GM06990 (cell line): ENCODE results near the gene TEX101.

Experiments used
- DNase-seq: peaks from one replicate; pipeline ENCODE4 v3.0.0-alpha.2; 2011; ENCODE audit not compliant: insufficient read length; ENCODE audit errors: extremely low read depth
- H3K27me3 ChIP-seq: replicated peaks from 2 replicates; pipeline ENCODE4 v1.6.0; 2011; ENCODE audit warnings: low read length; ENCODE audit not compliant: control insufficient read depth, insufficient read depth
- H3K36me3 ChIP-seq: 2 replicates; pipeline ENCODE4 v1.5.1; 2011; ENCODE audit warnings: low read length; ENCODE audit not compliant: control insufficient read depth, insufficient read depth
- H3K4me3 ChIP-seq: replicated peaks from 2 replicates; pipeline ENCODE4 v1.5.1; 2011; ENCODE audit warnings: low read depth, mild to moderate bottlenecking, control low read depth, low read length
- TF ChIP-seq, protein P1 (sequence below): IDR thresholded peaks from 2 replicates; pipeline ENCODE4 v1.5.1; 2011; ENCODE audit warnings: low read length, control low read depth, mild to moderate bottlenecking, inconsistent platforms; ENCODE audit not compliant: insufficient read depth, poor library complexity, severe bottlenecking

TEX101 gene

DNA sequence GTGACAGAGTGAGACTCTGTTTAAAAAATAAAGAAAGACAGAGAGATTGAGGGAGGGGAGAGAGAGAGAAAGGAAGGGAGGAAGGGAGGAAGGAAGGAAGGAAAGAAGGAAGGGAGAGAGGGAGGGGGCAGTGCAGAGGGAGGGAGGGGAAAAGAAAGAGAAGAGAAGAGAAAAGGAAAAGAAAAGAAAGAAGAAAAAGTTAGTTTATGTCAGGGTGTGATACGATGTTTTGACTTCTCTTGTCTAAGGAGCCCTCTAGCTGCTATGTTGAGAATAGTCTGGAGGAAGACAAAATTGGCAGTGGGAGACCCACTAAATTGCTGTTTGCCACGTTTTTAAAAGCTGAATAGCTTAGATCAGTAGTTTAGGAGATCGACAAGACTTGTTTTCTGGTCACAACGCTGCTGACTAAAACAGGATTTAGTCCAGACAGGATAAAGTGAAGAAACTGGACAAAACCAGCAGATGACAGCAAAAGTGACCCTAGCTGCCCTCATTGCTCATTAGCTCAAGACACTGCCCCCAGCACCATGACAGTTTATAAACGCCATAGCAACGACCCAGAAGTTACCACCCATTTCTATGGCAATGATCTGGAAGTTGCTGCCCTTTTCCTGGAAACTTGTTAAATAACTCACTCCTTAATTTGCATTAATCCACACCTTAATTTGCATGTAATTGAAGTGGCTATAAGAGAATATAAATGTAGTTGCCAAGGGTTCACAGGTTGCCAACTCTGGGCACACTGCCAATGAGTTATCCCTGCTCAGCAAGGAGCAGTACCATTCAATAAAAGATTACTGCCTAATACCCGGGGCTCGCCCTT, 11.1 kb downstream of the TEX101 start:
- no peak for DNase-seq
- H3K27me3 ChIP-seq: no peaks in the 10 kb centered on the region
- no peaks in the 10 kb centered on the region for H3K36me3 ChIP-seq
- H3K4me3 ChIP-seq: no peak overlapping the region
- TF ChIP-seq, protein P1, sequence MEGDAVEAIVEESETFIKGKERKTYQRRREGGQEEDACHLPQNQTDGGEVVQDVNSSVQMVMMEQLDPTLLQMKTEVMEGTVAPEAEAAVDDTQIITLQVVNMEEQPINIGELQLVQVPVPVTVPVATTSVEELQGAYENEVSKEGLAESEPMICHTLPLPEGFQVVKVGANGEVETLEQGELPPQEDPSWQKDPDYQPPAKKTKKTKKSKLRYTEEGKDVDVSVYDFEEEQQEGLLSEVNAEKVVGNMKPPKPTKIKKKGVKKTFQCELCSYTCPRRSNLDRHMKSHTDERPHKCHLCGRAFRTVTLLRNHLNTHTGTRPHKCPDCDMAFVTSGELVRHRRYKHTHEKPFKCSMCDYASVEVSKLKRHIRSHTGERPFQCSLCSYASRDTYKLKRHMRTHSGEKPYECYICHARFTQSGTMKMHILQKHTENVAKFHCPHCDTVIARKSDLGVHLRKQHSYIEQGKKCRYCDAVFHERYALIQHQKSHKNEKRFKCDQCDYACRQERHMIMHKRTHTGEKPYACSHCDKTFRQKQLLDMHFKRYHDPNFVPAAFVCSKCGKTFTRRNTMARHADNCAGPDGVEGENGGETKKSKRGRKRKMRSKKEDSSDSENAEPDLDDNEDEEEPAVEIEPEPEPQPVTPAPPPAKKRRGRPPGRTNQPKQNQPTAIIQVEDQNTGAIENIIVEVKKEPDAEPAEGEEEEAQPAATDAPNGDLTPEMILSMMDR: peak; percentile 54

DNA sequence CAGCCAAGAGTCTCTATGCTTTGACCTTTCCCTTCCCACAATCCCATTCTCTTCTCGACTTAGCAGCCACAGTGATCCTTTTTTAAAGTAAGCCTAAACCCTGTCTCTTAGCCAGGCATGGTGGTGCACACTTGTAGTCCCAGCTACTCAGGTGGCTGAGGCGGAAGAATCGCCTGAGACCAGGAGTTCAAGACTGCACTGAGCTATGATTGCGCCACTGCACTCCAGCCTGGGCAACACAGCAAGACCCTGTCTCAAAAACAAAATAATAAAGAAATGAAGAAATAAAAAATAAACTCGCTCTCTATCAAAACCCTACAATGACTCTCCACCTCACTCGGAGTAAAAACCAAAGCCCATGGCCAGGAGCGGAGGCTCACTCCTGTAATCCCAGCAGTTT, 14.7 kb downstream of the TEX101 start:
- DNase-seq: no peak
- no peaks in the 10 kb centered on the region for H3K27me3 ChIP-seq
- no peak overlapping the region for H3K4me3 ChIP-seq
- H3K36me3 ChIP-seq: no peaks in the 10 kb centered on the region
- TF ChIP-seq, protein P1: no peak

DNA sequence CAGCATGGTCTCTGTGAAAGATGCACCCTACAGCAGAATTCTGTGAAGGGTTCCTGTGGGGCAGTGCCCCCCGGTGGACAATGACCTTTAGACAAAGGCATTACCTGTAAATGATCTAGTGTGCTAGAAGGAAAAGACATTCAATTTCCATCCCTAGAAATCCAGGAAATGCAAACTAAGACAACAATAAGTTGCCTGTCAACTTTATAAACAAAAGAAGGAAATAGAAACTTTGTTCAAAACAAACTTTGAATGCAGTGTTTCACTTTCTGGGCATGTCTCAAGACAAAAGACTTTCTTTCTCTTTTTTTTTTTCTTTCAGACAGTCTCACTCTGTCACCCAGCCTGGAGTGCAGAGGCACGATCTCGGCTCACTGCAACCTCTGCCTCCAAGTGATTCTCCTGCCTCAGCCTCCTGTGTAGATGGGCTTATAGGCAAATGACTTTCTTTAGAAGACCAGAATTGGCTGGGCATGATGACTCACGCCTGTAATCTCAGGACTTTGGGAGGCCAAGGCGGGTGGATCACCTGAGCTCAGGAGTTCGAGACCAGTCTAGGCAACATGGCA, 15.5 kb downstream of the TEX101 start:
- Histone ChIP-seq H3K4me3 (no peak overlapping the region), H3K27me3 (no peaks in the 10 kb centered on the region), H3K36me3 (no peaks in the 10 kb centered on the region)
- DNase-seq: no peak
- TF ChIP-seq, protein P1: no peak

GRCh38 chr19:43430976-43431375, 16.3 kb downstream of the TEX101 start:
- Histone ChIP-seq H3K36me3 (no peaks in the 10 kb centered on the region), H3K4me3 (no peak overlapping the region), H3K27me3 (no peaks in the 10 kb centered on the region)
- DNase-seq: no peak
- TF ChIP-seq, protein P1: no peak

DNA sequence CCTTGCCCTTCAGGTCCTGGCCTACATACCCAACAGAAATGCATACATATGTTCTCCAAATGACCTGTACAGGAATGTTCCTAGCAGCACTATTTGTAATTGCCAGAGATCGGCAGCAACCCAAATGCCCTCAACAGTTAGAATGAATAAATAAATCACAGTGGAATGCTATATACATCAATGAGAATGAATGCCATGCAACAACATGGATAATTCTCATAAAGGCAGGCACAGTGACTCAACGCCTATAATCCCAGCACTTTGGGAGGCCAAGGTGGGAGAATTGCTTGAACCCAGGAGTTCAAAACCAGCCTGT, 18.6 kb downstream of the TEX101 start:
- TF ChIP-seq, protein P1: no peak
- no peak for DNase-seq
- H3K36me3 ChIP-seq: no peaks in the 10 kb centered on the region
- H3K27me3 ChIP-seq: no peaks in the 10 kb centered on the region
- no peak overlapping the region for H3K4me3 ChIP-seq
